ENCODE measurements around the gene WNT1.
A peak's percentile ranks its signal among the peaks of the same experiment; 100 is the strongest.

DNA sequence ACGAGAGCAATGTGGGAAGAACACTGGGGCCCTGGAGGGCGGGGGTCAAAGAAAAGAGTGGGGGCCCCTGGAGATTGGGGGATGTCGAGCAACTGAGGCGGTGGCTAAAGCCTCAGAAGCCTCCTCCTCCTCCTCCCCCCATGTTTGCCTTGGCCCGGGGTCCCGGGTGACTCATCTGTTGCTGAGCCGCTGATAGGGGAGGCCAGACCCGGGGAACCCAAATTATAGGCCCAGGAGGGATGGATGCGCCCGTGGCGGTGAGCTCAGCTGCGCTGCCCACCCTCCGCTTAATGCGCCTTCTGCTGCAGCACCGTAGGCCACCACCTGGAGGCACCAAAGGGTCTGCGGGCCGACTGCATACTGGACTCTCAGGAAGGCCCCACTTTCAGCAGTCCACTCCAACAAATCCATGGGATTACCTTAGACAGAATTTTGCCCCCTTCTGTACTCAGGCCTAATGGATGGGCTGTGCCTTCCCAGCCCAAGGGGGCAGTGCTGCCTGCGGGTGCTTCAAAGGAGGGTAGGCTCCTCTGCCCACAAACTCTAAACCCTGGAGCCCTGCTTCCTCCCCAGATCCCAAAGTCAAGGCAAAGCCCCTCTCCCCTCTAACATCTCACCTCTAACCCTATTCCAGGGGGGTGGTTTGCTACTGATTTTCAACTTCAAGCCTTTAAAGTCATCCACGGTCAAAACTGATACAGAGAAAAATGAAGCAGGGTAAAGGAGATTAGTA, 4.0 kb upstream of the WNT1 start:
- TF ChIP-seq, protein P1, sequence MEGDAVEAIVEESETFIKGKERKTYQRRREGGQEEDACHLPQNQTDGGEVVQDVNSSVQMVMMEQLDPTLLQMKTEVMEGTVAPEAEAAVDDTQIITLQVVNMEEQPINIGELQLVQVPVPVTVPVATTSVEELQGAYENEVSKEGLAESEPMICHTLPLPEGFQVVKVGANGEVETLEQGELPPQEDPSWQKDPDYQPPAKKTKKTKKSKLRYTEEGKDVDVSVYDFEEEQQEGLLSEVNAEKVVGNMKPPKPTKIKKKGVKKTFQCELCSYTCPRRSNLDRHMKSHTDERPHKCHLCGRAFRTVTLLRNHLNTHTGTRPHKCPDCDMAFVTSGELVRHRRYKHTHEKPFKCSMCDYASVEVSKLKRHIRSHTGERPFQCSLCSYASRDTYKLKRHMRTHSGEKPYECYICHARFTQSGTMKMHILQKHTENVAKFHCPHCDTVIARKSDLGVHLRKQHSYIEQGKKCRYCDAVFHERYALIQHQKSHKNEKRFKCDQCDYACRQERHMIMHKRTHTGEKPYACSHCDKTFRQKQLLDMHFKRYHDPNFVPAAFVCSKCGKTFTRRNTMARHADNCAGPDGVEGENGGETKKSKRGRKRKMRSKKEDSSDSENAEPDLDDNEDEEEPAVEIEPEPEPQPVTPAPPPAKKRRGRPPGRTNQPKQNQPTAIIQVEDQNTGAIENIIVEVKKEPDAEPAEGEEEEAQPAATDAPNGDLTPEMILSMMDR (IDR thresholded peaks at IDR 0.05), result peak; percentile 43 to 63 (median 47)
- TF ChIP-seq POLR2A (IDR thresholded peaks at IDR 0.05), result no peak

Measured in tibial nerve (tissue), 3 donors.